Ectodermal cell (in vitro differentiated cells): ENCODE data around the gene LINGO4.
A peak's percentile ranks its signal among the peaks of the same experiment; 100 is the strongest.

Source experiments
- H3K27ac ChIP-seq: 2 replicates; pipeline ENCODE4 v1.7.0; 2013; ENCODE audit warnings: mild to moderate bottlenecking, low read depth, low read length; ENCODE audit not compliant: insufficient read depth, poor library complexity, severe bottlenecking
- H3K27me3 ChIP-seq: 2 replicates; pipeline ENCODE4 v1.7.0; 2013; ENCODE audit warnings: mild to moderate bottlenecking, low read length; ENCODE audit not compliant: insufficient read depth, control insufficient read depth, poor library complexity, severe bottlenecking
- H3K36me3 ChIP-seq: one replicate; pipeline ENCODE4 v1.7.0; 2013; ENCODE audit warnings: low read length; ENCODE audit not compliant: control insufficient read depth, insufficient read depth
- H3K4me1 ChIP-seq: one replicate; pipeline ENCODE4 v1.7.0; 2013; ENCODE audit warnings: low read length; ENCODE audit not compliant: control insufficient read depth, insufficient read depth
- H3K4me3 ChIP-seq: 2 replicates; pipeline ENCODE4 v1.7.0; 2013; ENCODE audit warnings: low read depth, low read length, control low read depth; ENCODE audit not compliant: insufficient read depth
- H3K9me3 ChIP-seq: 2 replicates; pipeline ENCODE4 v1.7.0; 2013; ENCODE audit warnings: mild to moderate bottlenecking, low read length, moderate library complexity; ENCODE audit not compliant: control insufficient read depth
- WGBS, 2 experiments: methylation state at CpG; one replicate each; pipeline ENCODE4 v1.1.7; 2013; ENCODE audit warnings: missing lambda C conversion rate in 2 of 2; 5-methylcytosine and 5-hydroxymethylcytosine counted together

The LINGO4 gene

DNA sequence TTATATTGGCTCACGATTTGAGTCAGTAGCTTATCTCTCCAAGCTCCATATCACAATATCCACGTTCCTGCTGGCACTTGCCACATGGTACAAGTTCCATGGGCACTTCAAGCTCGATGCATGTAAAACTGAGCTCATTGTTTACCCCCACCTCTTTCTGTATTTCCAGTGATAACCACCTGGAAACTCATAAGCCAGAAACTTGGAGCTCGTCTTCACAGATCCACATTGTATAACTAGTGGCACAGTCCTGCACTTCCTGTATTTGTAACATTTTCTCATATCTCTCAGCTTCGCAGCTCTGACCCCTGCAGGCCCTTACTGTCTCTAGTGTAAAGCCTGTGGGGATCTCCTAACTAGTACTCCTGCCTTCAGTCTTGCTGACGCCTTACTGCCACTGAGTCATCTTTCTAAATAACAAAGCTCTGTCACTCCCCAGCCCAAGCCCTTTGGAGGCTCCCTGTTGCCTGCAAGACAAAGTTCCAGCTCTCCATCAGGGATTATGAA is 40.9 kb upstream of the LINGO4 start:
- Histone ChIP-seq H3K4me1 (no peaks in the 10 kb centered on the region), H3K27ac (no peak overlapping the region), H3K27me3 (no peaks in the 10 kb centered on the region), H3K4me3 (no peak overlapping the region), H3K9me3 (no peaks in the 10 kb centered on the region), H3K36me3 (no peaks in the 10 kb centered on the region)
- 50 to 57% methylated on average over 6 of the region's 6 CpGs for whole genome bisulfite sequencing, 2 experiments

DNA sequence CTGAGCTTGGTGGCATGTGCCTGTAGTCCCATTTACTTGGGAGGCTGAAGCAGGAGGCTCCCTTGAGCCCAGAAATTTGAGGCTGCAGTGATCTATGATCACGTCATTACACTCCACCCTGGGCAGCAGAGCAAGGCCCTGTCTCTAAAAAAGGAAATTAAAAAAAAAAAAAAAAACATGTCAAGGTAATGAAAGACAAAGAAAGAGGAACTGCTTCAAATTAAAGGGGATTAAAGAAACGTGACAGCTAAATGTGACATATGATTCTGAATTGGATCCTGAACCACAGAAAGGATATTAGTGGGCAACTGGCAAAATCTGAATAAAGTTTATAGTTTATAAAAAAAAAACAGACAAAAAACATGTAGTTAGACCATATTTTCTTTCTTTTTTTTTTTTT is 38.2 kb upstream of the LINGO4 start:
- peaks cover 26% of the 10 kb centered on the region for H3K27me3 ChIP-seq
- H3K4me3 ChIP-seq: no peak overlapping the region
- no peaks in the 10 kb centered on the region for H3K36me3 ChIP-seq
- H3K27ac ChIP-seq: no peak overlapping the region
- H3K4me1 ChIP-seq: peaks cover 13% of the 10 kb centered on the region
- no peaks in the 10 kb centered on the region for H3K9me3 ChIP-seq
- WGBS, 2 experiments: 92 to 94% methylated on average over 2 of the region's 2 CpGs

DNA sequence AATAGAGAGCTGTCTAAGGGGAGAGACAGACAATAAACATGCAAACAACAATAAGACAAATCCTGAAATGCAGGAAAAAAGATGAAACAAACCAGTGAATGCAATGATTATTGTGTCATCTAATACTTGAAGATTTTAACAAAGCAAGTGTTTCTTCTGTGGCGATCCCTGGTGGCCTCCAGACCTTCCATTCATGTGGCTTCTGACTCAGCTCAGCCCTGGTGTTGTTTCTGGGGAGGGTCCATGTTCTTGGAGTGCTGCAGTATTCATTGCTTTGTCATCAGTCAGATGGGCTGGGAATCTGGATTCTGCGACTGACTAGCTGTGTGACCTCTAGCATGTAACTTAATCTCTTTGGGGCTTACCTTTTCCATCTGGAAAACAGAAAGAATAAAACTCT is 35.9 kb upstream of the LINGO4 start:
- Histone ChIP-seq H3K9me3 (no peaks in the 10 kb centered on the region), H3K4me3 (no peak overlapping the region), H3K27ac (no peak overlapping the region), H3K27me3 (peaks cover 48% of the 10 kb centered on the region), H3K4me1 (peaks cover 13% of the 10 kb centered on the region), H3K36me3 (no peaks in the 10 kb centered on the region)
- 91 to 97% methylated on average over 2 of the region's 2 CpGs for WGBS, 2 experiments

DNA sequence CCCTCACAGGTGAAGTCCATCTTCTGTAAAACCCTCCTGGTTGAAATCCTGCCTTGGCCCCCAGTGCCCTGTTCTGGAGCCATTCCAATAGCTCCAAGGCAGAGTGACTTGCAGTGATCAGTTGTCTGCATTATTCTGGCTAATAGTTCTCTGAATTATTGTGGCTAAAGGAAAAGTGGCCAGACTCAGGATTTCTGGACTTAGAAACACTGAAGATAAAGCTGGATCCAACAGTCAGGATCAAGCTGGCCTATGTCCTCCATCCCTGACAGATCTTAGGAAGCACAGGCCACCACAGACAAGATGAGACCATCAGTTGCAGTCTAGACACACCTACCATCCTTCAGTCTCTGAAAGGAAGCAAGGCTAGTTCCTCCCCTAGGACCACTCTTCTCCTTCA is 35.2 kb upstream of the LINGO4 start:
- H3K4me1 ChIP-seq: peaks cover 13% of the 10 kb centered on the region

GRCh38 chr1:151839457-151840403 is 34.5 kb upstream of the LINGO4 start, which contains the start of gene C2CD4D:
TSS of gene C2CD4D (minus strand) at chr1:151839820. CDS start at chr1:151838989, 831 bp downstream.
- WGBS, 2 experiments: 2 to 3% methylated on average over 47 of the region's 47 CpGs

More for the DNA sequence above, 35.2 kb upstream of the LINGO4 start:
- Histone ChIP-seq H3K36me3 (no peaks in the 10 kb centered on the region), H3K9me3 (no peaks in the 10 kb centered on the region), H3K4me3 (peak overlapping the region; percentile 43), H3K27me3 (peaks cover 53% of the 10 kb centered on the region), H3K27ac (no peak overlapping the region)

GRCh38 chr1:151839082-151839412 is 33.8 kb upstream of the LINGO4 start:
- Histone ChIP-seq H3K9me3 (no peaks in the 10 kb centered on the region), H3K36me3 (no peaks in the 10 kb centered on the region), H3K27ac (no peak overlapping the region), H3K4me1 (peaks cover 13% of the 10 kb centered on the region), H3K27me3 (peaks cover 53% of the 10 kb centered on the region), H3K4me3 (peak overlapping the region; percentile 43)
- WGBS, 2 experiments: 3 to 8% methylated on average over 16 of the region's 16 CpGs

More at GRCh38 chr1:151839457-151840403, 34.5 kb upstream of the LINGO4 start, which contains the start of gene C2CD4D:
- Histone ChIP-seq H3K36me3 (no peaks in the 10 kb centered on the region), H3K9me3 (no peaks in the 10 kb centered on the region), H3K4me1 (peaks cover 13% of the 10 kb centered on the region), H3K27me3 (peaks cover 53% of the 10 kb centered on the region), H3K4me3 (peak within 1 kb of the TSS; percentile 43), H3K27ac (no peak within 1 kb of the TSS)

DNA sequence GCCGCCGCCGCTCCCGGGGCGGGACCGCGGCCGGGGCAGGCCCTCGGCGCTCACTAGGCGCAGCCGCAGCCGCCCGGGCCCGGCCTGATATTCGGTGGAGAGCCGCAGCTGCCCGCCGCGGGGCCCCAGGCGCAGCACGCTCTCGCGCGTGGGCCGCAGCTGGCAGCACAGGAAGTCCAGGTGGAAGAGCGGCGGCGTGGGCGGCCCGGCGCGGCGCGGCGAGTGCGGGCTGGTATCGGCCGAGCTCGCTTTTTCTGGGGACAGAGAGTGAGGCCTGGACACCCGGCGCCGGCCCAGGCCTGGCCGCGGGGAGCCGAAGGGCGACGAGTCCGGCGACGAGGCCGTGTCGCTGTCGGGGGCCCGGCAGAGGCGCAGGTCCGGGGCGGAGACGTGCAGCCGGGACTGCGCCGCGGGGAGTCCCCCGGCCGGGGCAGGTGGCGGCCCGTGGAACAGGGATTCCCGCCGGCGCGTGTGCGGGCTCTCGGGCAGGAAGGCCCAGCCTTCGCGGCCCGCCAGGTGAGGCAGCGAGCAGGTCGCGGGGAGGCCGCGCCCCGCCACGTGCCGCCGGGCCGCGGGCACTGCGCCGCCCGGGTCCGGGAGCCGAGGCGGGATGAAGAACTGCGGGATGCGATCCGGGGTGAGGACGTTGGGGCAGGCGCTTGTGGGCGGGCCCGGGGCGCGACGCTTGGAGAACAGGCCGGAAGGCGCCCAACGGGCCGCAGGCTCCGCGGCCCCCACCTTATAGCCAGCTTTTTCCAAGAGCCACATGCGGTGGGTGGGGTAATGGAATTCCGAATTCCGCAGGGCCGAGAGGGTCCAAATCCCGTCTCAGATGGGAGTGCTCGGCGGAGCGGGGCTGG is 33.2 kb upstream of the LINGO4 start:
- H3K27ac ChIP-seq: no peak overlapping the region
- peaks cover 13% of the 10 kb centered on the region for H3K4me1 ChIP-seq
- peak overlapping the region; percentile 43 for H3K4me3 ChIP-seq
- WGBS, 2 experiments: 1% methylated on average over 117 of the region's 117 CpGs
- H3K36me3 ChIP-seq: no peaks in the 10 kb centered on the region
- H3K27me3 ChIP-seq: peaks cover 53% of the 10 kb centered on the region
- no peaks in the 10 kb centered on the region for H3K9me3 ChIP-seq

- H3K27ac ChIP-seq: no peak overlapping the region
- peaks cover 53% of the 10 kb centered on the region for H3K27me3 ChIP-seq
- H3K9me3 ChIP-seq: no peaks in the 10 kb centered on the region
- H3K4me1 ChIP-seq: peaks cover 13% of the 10 kb centered on the region
- no peak overlapping the region for H3K4me3 ChIP-seq
- no peaks in the 10 kb centered on the region for H3K36me3 ChIP-seq
- 9 to 11% methylated on average over 26 of the region's 26 CpGs for WGBS, 2 experiments
Observed at GRCh38 chr1:151837884-151838221, 32.6 kb upstream of the LINGO4 start.

- WGBS, 2 experiments: 81 to 85% methylated on average over 3 of the region's 3 CpGs
Observed at GRCh38 chr1:151837197-151837596, 32.0 kb upstream of the LINGO4 start.

GRCh38 chr1:151835596-151835995 is 30.4 kb upstream of the LINGO4 start:
- Histone ChIP-seq H3K4me3 (no peak overlapping the region), H3K4me1 (peaks cover 11% of the 10 kb centered on the region), H3K9me3 (no peaks in the 10 kb centered on the region), H3K36me3 (no peaks in the 10 kb centered on the region), H3K27me3 (peaks cover 50% of the 10 kb centered on the region), H3K27ac (no peak overlapping the region)
- WGBS, 2 experiments: 91 to 92% methylated on average over 5 to 7 of the region's 7 CpGs

More at GRCh38 chr1:151837197-151837596, 32.0 kb upstream of the LINGO4 start:
- no peak overlapping the region for H3K27ac ChIP-seq
- peaks cover 13% of the 10 kb centered on the region for H3K4me1 ChIP-seq
- no peaks in the 10 kb centered on the region for H3K36me3 ChIP-seq
- H3K4me3 ChIP-seq: no peak overlapping the region
- no peaks in the 10 kb centered on the region for H3K9me3 ChIP-seq
- peaks cover 53% of the 10 kb centered on the region for H3K27me3 ChIP-seq
